ENCODE results near the gene SPDEF.

SPDEF gene

GRCh38 chr6:34562350-34562749 is 6.2 kb upstream of the SPDEF start:
- DNase-seq, result no peak

GRCh38 chr6:34561227-34561530 is 5.0 kb upstream of the SPDEF start:
- DNase-seq, result no peak

GRCh38 chr6:34560366-34561226 is 4.5 kb upstream of the SPDEF start:
- no peak for DNase-seq

GRCh38 chr6:34559651-34560365 is 3.7 kb upstream of the SPDEF start:
- DNase-seq, result no peak

GRCh38 chr6:34558172-34558714 is 2.1 kb upstream of the SPDEF start:
- no peak for DNase-seq

GRCh38 chr6:34557228-34557627 is 1.1 kb upstream of the SPDEF start:
- no peak for DNase-seq

- DNase-seq, result no peak
These were observed 364 bp upstream of the SPDEF start for GRCh38 chr6:34556493-34556892.

- DNase-seq, result no peak
These were observed 801 bp downstream of the SPDEF start for GRCh38 chr6:34555328-34555727.

- DNase-seq, result no peak
These were observed 1.2 kb downstream of the SPDEF start for GRCh38 chr6:34555007-34555322.

- no peak for DNase-seq
These were observed 1.7 kb downstream of the SPDEF start for GRCh38 chr6:34554291-34555006.

- no peak for DNase-seq
These were observed 2.4 kb downstream of the SPDEF start for GRCh38 chr6:34553750-34554149.

GRCh38 chr6:34553146-34553545 is 3.0 kb downstream of the SPDEF start:
- no peak for DNase-seq

- DNase-seq, result no peak
These were observed 3.5 kb downstream of the SPDEF start for GRCh38 chr6:34552620-34553019.

GRCh38 chr6:34551720-34552119 is 4.4 kb downstream of the SPDEF start:
- no peak for DNase-seq

GRCh38 chr6:34549804-34550202 is 6.3 kb downstream of the SPDEF start:
- DNase-seq, result no peak

GRCh38 chr6:34549026-34549803 is 6.9 kb downstream of the SPDEF start:
- DNase-seq, result no peak

GRCh38 chr6:34547701-34548644 is 8.2 kb downstream of the SPDEF start:
- DNase-seq, result no peak

- DNase-seq, result no peak
These were observed 9.4 kb downstream of the SPDEF start for GRCh38 chr6:34546551-34547321.

- DNase-seq, result no peak
These were observed 11.2 kb downstream of the SPDEF start for GRCh38 chr6:34544776-34545471.

GRCh38 chr6:34544052-34544604 is 12.0 kb downstream of the SPDEF start:
- no peak for DNase-seq
